ENCODE data around the gene KMT2C. TPM values are rescaled to one million over a fixed set of nuclear protein-coding genes. Genes with fewer than 3 reads are reported as not detected.
A peak's percentile ranks its signal among the peaks of the same experiment; 100 is the strongest.

Gene KMT2C
- total RNA-seq, 1 experiment from 2014 or later: 45.4 TPM

DNA sequence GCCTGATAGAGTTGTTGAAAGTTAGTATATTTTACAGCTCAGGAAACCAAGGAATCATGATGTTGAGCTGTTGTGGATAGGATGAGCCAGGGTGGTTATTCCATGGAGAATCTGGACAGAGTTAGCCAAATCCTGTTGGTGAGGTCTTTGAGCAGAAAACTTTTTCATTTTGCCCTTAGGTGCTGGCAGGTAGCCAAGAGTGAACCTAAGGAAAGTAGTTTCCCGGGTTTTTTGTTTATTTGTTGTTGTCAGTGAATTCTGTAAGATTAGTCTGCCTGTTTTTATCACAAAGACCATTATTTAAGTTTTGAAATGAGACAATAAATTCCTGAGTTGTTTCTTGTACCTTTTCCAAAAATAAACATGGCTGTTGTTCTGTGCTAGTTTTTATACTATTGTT lies 349.3 kb downstream of the KMT2C start (continued):
- TF ChIP-seq, protein P1, sequence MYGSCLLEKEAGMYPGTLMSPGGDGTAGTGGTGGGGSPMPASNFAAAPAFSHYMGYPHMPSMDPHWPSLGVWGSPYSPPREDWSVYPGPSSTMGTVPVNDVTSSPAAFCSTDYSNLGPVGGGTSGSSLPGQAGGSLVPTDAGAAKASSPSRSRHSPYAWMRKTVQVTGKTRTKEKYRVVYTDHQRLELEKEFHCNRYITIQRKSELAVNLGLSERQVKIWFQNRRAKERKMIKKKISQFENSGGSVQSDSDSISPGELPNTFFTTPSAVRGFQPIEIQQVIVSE (CRISPR knock-in tag; IDR thresholded peaks at IDR 0.05; ENCODE audit: borderline replicate concordance): no peak
- TF ChIP-seq NR2C2 (CRISPR knock-in tag; IDR thresholded peaks at IDR 0.05) (no peak), CREB1 (CRISPR knock-in tag; IDR thresholded peaks at IDR 0.05) (no peak), ESRRA (CRISPR knock-in tag; IDR thresholded peaks at IDR 0.05; ENCODE audit: borderline replicate concordance) (no peak)
- TF ChIP-seq, protein P2, sequence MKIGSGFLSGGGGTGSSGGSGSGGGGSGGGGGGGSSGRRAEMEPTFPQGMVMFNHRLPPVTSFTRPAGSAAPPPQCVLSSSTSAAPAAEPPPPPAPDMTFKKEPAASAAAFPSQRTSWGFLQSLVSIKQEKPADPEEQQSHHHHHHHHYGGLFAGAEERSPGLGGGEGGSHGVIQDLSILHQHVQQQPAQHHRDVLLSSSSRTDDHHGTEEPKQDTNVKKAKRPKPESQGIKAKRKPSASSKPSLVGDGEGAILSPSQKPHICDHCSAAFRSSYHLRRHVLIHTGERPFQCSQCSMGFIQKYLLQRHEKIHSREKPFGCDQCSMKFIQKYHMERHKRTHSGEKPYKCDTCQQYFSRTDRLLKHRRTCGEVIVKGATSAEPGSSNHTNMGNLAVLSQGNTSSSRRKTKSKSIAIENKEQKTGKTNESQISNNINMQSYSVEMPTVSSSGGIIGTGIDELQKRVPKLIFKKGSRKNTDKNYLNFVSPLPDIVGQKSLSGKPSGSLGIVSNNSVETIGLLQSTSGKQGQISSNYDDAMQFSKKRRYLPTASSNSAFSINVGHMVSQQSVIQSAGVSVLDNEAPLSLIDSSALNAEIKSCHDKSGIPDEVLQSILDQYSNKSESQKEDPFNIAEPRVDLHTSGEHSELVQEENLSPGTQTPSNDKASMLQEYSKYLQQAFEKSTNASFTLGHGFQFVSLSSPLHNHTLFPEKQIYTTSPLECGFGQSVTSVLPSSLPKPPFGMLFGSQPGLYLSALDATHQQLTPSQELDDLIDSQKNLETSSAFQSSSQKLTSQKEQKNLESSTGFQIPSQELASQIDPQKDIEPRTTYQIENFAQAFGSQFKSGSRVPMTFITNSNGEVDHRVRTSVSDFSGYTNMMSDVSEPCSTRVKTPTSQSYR (CRISPR knock-in tag; IDR thresholded peaks at IDR 0.05): no peak

DNA sequence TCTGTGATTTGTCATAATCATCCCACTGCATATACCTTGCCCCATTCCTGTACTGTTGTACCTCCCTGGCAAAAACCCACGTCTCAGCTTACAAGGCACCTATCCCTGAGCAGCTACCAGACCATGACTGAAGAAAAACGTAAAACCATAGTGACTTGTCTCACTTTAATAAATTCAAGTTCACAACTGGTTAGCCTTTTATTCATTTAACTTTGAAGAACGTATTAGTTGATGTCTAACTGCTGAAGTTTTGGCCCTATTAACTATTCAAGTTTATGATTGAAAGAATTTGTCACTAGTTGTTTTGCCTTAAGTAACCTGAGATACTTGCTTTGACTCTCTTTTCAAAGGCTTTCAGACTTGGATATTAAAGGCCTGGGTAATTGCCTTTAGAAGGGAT lies 350.7 kb downstream of the KMT2C start:
- CTCF ChIA-PET: interaction anchor here (1.3 kb wide), 1 partner anchor 9 kb away, joined by 3 read pairs; no protein-coding TSS in a partner anchor
- H3K36me3 Mint-ChIP-seq: peaks cover 15% of the 10 kb centered on the region
- peaks cover 16% of the 10 kb centered on the region for H3K9me3 Mint-ChIP-seq
- POLR2A ChIA-PET: no interaction called here
- H3K27me3 Mint-ChIP-seq (ENCODE audit: low read depth): no peaks in the 10 kb centered on the region
- DNase-seq (ENCODE audit: low spot score) (no peak), ATAC-seq (no peak)
- H3K4me1 Mint-ChIP-seq: peaks cover 47% of the 10 kb centered on the region
- H3K4me3 Mint-ChIP-seq: no peak overlapping the region
- H3K27ac Mint-ChIP-seq: peak overlapping the region; percentile 3; the same call in 1 of the 2 replicates
- no peak for TF ChIP-seq ZNF219 (CRISPR knock-in tag; IDR thresholded peaks at IDR 0.05; ENCODE audit: borderline replicate concordance)
- TF ChIP-seq MXD4 (CRISPR knock-in tag; IDR thresholded peaks at IDR 0.05; ENCODE audit: borderline replicate concordance): no peak
- TF ChIP-seq, protein P3, sequence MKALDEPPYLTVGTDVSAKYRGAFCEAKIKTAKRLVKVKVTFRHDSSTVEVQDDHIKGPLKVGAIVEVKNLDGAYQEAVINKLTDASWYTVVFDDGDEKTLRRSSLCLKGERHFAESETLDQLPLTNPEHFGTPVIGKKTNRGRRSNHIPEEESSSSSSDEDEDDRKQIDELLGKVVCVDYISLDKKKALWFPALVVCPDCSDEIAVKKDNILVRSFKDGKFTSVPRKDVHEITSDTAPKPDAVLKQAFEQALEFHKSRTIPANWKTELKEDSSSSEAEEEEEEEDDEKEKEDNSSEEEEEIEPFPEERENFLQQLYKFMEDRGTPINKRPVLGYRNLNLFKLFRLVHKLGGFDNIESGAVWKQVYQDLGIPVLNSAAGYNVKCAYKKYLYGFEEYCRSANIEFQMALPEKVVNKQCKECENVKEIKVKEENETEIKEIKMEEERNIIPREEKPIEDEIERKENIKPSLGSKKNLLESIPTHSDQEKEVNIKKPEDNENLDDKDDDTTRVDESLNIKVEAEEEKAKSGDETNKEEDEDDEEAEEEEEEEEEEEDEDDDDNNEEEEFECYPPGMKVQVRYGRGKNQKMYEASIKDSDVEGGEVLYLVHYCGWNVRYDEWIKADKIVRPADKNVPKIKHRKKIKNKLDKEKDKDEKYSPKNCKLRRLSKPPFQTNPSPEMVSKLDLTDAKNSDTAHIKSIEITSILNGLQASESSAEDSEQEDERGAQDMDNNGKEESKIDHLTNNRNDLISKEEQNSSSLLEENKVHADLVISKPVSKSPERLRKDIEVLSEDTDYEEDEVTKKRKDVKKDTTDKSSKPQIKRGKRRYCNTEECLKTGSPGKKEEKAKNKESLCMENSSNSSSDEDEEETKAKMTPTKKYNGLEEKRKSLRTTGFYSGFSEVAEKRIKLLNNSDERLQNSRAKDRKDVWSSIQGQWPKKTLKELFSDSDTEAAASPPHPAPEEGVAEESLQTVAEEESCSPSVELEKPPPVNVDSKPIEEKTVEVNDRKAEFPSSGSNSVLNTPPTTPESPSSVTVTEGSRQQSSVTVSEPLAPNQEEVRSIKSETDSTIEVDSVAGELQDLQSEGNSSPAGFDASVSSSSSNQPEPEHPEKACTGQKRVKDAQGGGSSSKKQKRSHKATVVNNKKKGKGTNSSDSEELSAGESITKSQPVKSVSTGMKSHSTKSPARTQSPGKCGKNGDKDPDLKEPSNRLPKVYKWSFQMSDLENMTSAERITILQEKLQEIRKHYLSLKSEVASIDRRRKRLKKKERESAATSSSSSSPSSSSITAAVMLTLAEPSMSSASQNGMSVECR (CRISPR knock-in tag; IDR thresholded peaks at IDR 0.05; ENCODE audit: borderline replicate concordance): no peak
- TF ChIP-seq, protein P4, sequence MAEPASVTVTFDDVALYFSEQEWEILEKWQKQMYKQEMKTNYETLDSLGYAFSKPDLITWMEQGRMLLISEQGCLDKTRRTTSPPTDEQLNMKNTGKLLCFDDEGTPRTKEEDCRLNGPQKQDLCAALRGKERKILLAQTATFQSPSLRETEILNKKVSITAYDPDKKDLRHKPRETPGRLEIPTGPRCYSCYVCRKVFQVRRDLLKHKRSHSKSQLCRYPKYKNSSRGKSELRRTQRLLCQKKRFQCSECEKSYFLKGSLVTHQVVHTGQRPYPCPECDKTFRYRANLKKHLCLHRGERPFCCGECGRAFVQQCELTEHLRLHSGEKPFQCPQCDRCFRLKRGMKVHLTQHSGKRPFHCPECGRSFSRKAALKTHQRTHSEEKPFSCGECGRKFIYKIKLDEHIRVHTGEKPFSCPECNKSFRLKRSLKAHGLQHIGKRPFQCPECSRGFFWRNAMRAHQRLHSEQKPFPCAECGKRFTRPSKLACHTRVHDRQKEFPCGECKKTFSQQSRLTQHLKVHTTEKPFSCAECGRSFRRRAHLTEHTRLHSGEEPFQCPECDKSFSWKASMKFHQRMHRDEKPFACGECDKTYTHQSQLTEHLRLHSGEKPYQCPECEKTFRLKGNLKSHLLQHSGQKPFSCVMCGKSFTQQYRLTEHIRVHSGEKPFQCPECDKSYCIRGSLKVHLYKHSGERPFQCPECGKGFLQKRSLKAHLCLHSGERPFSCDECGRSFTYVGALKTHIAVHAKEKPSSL (CRISPR knock-in tag; conservative IDR thresholded peaks at IDR 0.05): no peak
- TF ChIP-seq GABPB1 (CRISPR knock-in tag; IDR thresholded peaks at IDR 0.05): no peak
- no peak for TF ChIP-seq ZNF317 (CRISPR knock-in tag; IDR thresholded peaks at IDR 0.05; ENCODE audit: borderline replicate concordance, low read depth)
- TF ChIP-seq, protein P5, sequence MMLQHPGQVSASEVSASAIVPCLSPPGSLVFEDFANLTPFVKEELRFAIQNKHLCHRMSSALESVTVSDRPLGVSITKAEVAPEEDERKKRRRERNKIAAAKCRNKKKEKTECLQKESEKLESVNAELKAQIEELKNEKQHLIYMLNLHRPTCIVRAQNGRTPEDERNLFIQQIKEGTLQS (CRISPR knock-in tag; conservative IDR thresholded peaks at IDR 0.05): no peak
- TF ChIP-seq IRF2 (CRISPR knock-in tag; IDR thresholded peaks at IDR 0.05; ENCODE audit: borderline replicate concordance, low read depth): no peak
- no peak for TF ChIP-seq ZBTB21 (CRISPR knock-in tag; IDR thresholded peaks at IDR 0.05; ENCODE audit: borderline replicate concordance)
- TF ChIP-seq ELF4 (CRISPR knock-in tag; IDR thresholded peaks at IDR 0.05; ENCODE audit: low read depth): no peak

Other genes starting within 250 kb of the KMT2C start
- 21.2 to 25.4 TPM (median 21.7 TPM) in 3 replicates for gene XRCC2, start 240.1 kb upstream of the KMT2C start, total RNA-seq (2021)